GM12864 (cell line): ENCODE data around the gene SPINK14.

Experiments
- DNase-seq: peaks from one replicate; pipeline ENCODE4 v3.0.0-alpha.2; 2011; ENCODE audit warnings: low read depth
- H3K4me3 ChIP-seq: 2 replicates; pipeline ENCODE4 v1.5.1; 2011; ENCODE audit warnings: mild to moderate bottlenecking, low read depth, low read length, control low read depth
- TF ChIP-seq, protein P1 (sequence below): IDR thresholded peaks from 2 replicates; pipeline ENCODE4 v1.5.1; 2011; ENCODE audit warnings: low read depth, mild to moderate bottlenecking, moderate library complexity, low read length, control low read depth, inconsistent platforms; ENCODE audit errors: missing control alignments

SPINK14 gene

GRCh38 chr5:148191010-148191409 is 22.7 kb downstream of the SPINK14 start:
- no peak overlapping the region for H3K4me3 ChIP-seq
- no peak for DNase-seq
- TF ChIP-seq, protein P1, sequence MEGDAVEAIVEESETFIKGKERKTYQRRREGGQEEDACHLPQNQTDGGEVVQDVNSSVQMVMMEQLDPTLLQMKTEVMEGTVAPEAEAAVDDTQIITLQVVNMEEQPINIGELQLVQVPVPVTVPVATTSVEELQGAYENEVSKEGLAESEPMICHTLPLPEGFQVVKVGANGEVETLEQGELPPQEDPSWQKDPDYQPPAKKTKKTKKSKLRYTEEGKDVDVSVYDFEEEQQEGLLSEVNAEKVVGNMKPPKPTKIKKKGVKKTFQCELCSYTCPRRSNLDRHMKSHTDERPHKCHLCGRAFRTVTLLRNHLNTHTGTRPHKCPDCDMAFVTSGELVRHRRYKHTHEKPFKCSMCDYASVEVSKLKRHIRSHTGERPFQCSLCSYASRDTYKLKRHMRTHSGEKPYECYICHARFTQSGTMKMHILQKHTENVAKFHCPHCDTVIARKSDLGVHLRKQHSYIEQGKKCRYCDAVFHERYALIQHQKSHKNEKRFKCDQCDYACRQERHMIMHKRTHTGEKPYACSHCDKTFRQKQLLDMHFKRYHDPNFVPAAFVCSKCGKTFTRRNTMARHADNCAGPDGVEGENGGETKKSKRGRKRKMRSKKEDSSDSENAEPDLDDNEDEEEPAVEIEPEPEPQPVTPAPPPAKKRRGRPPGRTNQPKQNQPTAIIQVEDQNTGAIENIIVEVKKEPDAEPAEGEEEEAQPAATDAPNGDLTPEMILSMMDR: no peak

- TF ChIP-seq, protein P1: no peak
- DNase-seq: no peak
- no peak overlapping the region for H3K4me3 ChIP-seq
These were observed 24.9 kb downstream of the SPINK14 start for GRCh38 chr5:148193202-148193601.

DNA sequence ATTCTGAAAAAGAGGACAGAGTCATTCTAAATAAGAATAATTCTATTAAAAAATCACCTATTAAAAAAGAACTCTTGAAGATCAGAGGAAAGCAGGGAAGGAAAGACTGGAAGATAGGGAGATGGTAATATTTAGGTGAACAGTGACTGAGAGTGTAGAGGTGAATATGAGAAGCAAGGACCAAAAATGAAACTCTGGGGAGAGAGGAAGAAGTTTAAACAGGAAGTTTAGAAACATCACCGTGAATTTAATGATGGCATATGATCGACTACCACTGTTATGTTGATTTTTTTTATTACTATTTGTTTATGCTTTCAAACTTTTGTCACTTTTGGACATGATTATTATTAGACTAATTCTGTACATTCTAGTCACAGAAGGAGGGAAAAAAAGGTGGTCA is 32.8 kb downstream of the SPINK14 start:
- no peak for DNase-seq
- no peak overlapping the region for H3K4me3 ChIP-seq
- TF ChIP-seq, protein P1: no peak

- DNase-seq: no peak
- no peak within 1 kb of the TSS for H3K4me3 ChIP-seq
- TF ChIP-seq, protein P1: no peak
These were observed 34.3 kb downstream of the SPINK14 start, which contains the start of gene SPINK6 for GRCh38 chr5:148202531-148203203. TSS of gene SPINK6 (plus strand) at chr5:148203042. CDS start at chr5:148203097, 55 bp downstream.

- DNase-seq: no peak
- TF ChIP-seq, protein P1: no peak
- H3K4me3 ChIP-seq: no peak overlapping the region
These were observed 36.9 kb downstream of the SPINK14 start for GRCh38 chr5:148205044-148205806.

DNA sequence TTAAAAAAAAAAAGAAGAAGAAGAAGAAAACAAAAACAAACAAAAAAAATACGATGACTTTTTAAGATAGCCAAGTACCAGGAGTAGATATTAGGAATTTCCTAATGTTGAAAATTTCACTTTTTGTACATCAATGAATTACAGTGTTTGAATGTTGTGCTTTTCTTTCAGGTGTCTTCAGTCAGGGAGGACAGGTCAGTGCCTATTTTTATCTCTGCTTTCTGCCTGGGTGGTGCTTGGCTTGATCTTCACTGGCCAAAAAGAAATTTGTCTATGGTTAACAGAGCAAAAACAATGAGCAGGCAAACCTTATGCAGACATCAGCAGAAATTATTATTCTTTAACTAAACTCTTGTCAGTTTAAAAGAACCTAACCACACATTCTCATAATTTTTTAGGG is 37.5 kb downstream of the SPINK14 start:
- no peak overlapping the region for H3K4me3 ChIP-seq
- TF ChIP-seq, protein P1: no peak
- DNase-seq: no peak
